Measurements from ENCODE around the gene RHOU. TPM values are rescaled to one million over a fixed set of nuclear protein-coding genes. Genes with fewer than 3 reads are reported as not detected.
"Not testable (repeated sequence)": the region's sequence is repeated elsewhere in the genome, so short reads cannot be mapped to it uniquely, and the experiment has no call there.

The RHOU gene
- total RNA-seq, 4 donors from 2014 or later: 17.2 to 50.1 (median 33.9) TPM

DNA sequence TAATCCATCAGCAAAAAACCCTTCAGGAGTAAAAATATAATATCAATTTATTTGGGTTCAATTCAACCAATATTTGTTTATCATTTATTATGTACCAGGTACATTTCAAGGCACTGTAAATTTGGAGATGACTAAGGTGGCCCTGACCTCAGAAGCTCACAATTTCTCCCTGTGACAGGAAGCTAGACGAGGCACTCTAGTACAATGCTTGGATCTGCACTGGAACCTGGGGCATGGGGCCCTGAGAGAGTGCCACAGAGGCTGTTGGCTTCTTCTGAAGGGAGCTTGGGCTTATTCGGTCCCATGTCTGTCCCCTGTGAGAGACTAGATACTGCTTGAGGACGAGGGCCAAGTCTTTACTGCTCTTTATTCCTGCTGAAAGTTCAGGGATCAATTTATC is 31.5 kb downstream of the RHOU start:
- ATAC-seq (ENCODE audit: low FRiP score) (no peak), DNase-seq (ENCODE audit: low spot score) (no peak)
- TF ChIP-seq, protein P1, sequence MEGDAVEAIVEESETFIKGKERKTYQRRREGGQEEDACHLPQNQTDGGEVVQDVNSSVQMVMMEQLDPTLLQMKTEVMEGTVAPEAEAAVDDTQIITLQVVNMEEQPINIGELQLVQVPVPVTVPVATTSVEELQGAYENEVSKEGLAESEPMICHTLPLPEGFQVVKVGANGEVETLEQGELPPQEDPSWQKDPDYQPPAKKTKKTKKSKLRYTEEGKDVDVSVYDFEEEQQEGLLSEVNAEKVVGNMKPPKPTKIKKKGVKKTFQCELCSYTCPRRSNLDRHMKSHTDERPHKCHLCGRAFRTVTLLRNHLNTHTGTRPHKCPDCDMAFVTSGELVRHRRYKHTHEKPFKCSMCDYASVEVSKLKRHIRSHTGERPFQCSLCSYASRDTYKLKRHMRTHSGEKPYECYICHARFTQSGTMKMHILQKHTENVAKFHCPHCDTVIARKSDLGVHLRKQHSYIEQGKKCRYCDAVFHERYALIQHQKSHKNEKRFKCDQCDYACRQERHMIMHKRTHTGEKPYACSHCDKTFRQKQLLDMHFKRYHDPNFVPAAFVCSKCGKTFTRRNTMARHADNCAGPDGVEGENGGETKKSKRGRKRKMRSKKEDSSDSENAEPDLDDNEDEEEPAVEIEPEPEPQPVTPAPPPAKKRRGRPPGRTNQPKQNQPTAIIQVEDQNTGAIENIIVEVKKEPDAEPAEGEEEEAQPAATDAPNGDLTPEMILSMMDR (IDR thresholded peaks at IDR 0.05): no peak

DNA sequence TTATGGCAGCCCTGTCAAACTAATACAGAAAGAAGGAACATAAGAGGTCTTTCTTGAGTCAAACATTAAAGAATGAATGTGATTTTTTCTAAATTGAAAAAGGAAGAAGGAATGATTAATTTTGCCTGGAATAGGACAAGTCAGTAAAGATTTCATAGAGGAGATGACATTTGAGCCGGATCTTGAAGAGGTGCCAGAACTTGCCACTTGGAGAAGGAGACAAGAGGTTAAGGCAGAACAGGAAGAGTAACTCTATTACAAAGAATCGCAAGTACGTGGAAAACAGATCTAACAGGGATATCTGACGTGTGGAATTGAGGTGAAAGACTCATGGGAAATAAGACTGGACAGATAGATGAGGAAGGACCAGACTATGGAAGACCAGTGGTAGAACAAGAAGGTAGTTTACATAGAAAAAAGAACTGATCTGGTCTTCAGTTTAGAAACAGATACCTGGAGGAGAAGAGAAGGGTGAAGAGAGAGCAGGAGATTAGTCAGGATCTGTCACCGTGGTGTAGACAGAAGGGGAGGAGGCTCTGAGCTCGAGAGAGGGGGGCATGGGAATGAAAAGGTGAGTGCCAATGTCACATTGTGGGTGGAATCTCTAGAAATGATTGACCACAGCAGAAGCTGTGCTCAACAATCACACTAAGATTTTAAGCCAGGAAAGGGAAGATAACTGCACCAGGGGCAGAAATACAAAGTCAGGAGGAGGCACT is 32.5 kb downstream of the RHOU start:
- DNase-seq (ENCODE audit: low spot score) (no peak), ATAC-seq (ENCODE audit: low FRiP score) (no peak)
- TF ChIP-seq, protein P1 (IDR thresholded peaks at IDR 0.05): no peak

DNA sequence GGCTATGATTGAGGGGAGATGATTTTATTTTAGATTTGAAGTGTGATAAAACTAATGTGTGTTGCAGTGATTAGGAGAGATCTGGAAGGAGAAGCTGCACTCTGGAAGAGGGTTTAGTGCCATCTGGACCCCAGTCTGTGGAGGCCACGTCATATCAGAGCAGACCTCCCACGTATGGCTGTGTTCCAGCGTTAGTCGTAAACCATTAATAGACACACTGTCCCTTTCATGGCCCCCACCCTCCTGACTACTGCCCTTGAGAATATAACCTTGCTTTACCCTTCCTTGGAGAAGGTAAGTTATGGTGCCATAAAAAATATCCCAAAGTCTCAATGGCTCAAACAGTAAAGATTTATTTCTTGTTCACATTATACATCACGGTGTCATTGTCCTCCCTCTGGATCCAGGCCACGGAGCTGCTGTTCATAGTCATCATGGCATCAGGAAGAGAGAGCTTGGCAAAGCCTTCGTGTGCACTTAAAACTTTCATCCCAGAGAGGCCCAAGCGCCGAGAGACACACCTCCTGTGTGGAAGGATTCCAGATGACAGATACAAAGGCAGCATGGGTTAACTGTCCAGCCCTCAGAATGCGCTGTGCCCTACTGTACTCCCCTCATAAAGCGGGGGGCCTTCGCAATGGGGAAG is 33.2 kb downstream of the RHOU start:
- TF ChIP-seq, protein P1 (IDR thresholded peaks at IDR 0.05): no peak
- DNase-seq (ENCODE audit: low spot score) (no peak), ATAC-seq (ENCODE audit: low FRiP score) (no peak)

DNA sequence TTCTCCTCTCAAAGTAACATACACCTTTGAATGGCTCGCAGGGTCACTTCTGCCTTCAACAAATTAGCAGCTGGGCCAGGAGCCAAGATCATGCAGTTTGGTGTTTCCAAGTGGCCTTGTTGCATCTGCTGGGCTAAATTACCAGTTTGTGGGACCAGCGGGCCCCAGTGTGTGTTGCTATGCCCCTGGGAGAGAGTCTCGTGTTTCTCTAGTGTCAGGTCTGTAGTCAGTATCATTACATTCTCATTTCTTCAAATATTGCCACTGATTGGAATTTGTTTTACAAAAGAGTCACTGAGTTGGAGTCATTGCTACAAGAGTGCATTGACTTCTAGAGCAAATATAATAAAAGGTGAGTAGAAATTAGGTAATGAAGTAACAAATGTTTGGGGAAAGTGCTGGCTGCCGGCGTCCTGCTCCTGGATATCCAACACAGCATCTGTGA is 35.5 kb downstream of the RHOU start:
- ATAC-seq (ENCODE audit: low FRiP score) (no peak), DNase-seq (ENCODE audit: low spot score) (no peak)
- TF ChIP-seq, protein P1 (IDR thresholded peaks at IDR 0.05): no peak

DNA sequence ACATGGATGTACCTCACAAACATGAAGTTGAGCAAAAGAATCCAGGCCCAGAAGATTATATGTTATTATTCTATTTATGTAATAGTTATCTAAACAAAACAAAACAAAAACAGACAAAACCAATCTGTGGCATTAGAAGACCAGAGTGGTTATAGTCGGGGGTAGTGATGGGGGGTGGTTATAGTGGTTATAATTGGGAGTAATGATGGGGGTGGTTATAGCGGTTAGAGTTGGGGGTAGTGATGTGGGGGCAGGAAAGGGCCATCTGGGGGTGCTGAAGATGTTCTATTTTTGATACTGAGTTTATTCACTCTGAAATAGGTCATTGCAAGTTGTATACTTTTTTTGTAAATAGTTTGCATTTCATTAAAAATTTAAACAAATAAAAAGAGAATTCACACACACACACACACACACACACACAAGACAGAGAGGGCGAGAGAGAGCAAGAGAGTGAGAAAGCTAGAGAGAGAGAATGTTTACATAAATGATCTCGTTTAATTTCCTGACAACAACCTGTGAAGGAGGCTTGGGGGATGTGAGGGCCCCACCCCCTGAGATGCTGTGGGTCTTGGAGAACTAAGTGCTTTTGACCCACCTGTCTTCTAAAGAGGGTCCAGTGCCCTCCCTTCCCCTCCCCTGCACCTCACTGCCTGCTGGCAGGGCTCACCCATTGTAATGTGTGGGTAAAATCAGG is 37.4 kb downstream of the RHOU start:
- TF ChIP-seq, protein P1 (IDR thresholded peaks at IDR 0.05): no peak
- ATAC-seq (ENCODE audit: low FRiP score) (no peak), DNase-seq (ENCODE audit: low spot score) (no peak)

DNA sequence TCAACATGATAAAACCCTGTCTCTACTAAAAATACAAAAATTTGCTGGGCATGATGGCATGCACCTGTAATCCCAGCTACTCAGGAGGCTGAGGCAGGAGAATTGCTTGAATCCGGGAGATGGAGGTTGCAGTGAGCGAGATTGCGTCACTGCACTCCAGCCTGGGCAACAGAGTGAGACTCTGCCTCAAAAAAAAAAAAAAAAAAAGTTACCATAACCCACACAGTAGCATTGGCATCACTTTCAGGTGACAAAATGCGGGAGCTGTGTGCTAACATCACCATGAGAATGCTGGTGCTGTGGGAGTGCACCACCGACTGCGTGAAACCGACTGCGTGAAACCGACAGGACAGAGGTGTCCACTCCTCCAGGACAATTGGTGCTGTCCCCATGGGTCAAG is 40.7 kb downstream of the RHOU start:
- not testable (repeated sequence) for ATAC-seq (ENCODE audit: low FRiP score)

DNA sequence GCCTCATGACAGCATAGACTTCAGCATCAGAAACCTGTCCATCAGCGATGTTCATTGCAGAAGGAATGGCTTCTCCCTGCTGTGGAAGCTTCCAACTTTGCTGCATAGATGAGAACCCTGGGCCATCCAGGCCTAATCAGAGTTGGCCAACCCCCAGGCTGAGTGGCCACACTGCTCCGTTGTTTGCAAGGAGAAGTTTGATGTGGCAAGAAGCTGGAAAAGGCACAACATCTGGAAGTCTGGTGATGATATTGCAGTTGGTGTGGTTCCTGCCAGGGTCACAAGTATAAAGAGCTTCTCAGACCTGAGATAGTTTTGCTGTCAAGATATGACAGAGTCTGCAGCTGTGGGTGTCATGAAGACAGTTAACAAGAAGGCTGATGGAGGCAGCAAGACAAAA is 41.2 kb downstream of the RHOU start:
- no peak for DNase-seq (ENCODE audit: low spot score)
- TF ChIP-seq, protein P1 (IDR thresholded peaks at IDR 0.05): no peak
- ATAC-seq (ENCODE audit: low FRiP score): no peak

More for the DNA sequence above, 40.7 kb downstream of the RHOU start:
- not testable (repeated sequence) for DNase-seq (ENCODE audit: low spot score)

Measured in omental fat pad (tissue), 4 donors.